DMS153 treated with DMSO at 0.1 percent for 48 hours (cell line): ENCODE measurements around the gene GPR37.

ENCODE experiments used
- DNase-seq: peaks from one replicate; lab custom pipeline; 2025; ENCODE audit not compliant: unreplicated experiment; lab: John Stamatoyannopoulos, UW

Gene GPR37

GRCh38 chr7:124765401-124766352 lies at the start of gene GPR37:
TSS of gene GPR37 (minus strand) at chr7:124765792. CDS start at chr7:124764976, 816 bp downstream.
- DNase-seq, result peak; percentile 51

DNA sequence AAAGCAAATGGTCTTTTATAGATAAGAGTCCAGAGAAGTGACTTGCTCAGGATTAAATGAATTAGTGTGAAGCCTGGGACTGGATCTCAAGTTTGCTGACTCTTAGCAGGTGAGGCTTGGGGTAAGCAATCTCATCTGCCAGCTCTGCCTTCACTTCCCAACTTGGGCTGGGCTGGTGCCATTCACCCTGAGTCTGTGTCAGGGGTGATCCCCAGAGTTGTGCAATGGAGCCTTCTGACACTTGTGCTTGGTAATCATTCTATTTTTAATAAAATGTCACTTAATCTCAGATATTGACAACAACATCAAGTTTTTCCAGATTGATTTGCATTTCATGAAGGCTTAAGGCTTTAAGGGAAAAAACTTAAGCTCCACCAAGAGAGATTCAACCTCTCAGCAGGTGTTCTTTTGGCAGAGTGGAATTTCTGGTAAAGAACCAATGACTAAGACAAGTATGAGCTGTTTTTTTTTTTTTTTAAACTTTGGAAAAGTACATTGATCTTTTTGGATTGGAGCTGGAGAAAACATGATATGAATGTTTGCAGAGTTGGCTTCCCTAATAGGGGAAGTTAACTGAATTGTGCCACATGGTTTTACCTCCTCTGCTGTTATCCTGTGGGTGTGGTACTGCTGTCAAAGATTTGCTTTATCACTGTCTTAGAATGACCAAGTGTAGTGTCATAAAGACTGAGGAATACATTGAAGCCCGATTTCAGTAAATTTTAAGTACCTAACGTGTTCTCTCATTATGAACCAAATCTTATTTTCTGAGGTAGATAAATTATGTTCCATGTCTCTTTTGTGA lies 48.6 kb upstream of the GPR37 start:
- DNase-seq, result no peak

GRCh38 chr7:124812764-124813163 lies 47.2 kb upstream of the GPR37 start:
- no peak for DNase-seq

- DNase-seq, result no peak
Measured at GRCh38 chr7:124811341-124811740, 45.7 kb upstream of the GPR37 start.

- no peak for DNase-seq
Measured at GRCh38 chr7:124810605-124811004, 45.0 kb upstream of the GPR37 start.

- DNase-seq, result no peak
Measured at GRCh38 chr7:124808206-124808605, 42.6 kb upstream of the GPR37 start.

DNA sequence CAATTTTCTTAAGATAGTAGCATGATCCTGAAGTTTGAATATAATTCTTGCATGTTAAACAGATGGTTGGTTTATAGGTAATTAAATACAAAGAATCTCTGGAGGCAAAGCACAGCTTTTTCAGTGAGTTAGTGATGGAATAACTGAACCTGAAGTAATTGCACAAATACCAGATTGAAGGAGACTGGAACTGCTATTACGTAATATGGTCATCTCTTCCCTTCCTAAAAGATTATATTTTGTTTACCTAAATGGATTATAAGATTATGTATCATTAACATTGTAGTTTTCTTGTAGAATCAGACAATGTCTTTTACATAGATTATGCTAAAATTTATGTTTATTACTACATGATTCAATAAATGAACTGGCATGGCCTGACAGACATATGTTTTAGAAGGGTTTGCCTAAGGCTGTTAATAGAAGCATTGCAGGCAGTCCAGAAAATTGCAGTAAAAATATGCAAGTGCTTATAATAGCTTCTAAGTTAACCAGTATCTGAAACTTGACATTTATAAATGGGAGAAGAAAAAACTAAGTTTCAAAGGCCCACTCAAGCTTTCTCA lies 35.8 kb upstream of the GPR37 start:
- DNase-seq, result no peak

DNA sequence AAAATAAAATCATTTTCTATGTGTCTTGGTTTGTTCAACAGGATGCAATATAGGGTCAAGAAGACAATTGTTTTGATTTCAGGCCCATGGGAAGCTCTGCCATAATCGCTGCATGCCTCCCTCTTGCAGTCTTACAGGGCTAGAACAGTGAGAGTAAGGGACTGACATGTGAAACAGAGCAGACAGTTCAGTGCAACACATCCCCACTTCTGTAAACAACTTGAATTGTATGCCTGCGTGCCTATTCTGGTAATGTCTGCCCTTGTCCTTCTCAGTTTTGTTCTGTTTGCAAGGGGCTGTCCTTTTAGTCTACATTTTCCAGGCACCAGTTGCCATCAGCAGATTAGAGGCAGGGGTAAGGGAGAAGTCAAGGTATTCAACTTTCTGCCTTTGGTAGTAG lies 34.8 kb upstream of the GPR37 start:
- no peak for DNase-seq

DNA sequence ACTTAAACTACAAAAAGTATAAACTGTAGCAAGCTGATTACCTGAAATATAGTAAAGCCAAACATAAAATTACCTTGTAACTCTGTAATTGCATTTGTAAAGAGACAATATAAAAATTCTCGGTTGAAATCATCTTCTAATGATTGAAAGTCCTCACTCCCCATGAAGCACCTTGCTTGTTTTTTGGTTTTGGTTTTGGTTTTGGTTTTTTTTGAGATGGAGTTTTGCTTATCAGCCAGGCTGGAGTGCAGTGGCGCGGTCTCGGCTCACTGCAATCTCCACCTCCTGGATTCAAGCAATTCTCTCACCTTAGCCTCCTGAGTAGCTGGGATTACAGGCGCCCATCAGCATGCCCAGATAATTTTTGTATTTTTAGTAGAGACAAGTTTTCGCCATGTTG lies 33.9 kb upstream of the GPR37 start:
- no peak for DNase-seq

GRCh38 chr7:124796771-124797170 lies 31.2 kb upstream of the GPR37 start:
- DNase-seq, result no peak

DNA sequence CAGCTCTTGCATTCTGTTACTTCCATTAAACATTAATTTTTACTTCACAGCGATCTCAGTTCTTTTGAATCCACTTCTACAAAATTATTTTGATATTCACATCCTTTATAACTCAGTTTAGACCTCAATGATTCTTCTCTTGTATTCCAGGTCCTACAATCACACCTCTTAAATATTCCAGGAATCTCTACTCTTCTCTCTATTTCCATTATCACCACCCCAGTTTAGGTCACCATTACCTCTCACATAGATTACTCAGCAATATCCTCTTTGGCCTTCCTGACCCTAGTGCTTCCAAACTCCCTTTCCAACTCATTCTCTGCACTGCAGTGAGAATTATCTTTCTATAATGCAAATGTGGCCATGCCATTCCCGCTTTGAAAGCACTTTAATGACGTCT lies 27.1 kb upstream of the GPR37 start:
- no peak for DNase-seq

DNA sequence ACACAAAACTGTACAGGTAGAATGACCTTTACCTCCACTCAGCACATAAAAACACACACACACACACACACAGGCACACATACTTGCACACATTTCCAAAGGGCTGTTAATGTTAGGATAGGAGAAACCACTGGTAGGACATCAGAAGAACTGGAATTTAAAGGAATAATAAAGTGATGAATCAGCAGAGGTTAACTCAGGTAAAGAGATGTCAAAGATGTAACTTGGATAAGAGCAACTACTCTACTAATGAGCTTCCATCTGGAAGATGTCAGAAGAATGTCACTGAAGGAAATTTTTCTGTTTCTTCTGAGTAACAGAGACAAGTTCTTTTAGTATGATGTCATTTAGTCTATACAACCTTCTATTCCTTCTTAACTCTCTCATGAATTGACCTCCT lies 26.4 kb upstream of the GPR37 start:
- DNase-seq, result no peak

DNA sequence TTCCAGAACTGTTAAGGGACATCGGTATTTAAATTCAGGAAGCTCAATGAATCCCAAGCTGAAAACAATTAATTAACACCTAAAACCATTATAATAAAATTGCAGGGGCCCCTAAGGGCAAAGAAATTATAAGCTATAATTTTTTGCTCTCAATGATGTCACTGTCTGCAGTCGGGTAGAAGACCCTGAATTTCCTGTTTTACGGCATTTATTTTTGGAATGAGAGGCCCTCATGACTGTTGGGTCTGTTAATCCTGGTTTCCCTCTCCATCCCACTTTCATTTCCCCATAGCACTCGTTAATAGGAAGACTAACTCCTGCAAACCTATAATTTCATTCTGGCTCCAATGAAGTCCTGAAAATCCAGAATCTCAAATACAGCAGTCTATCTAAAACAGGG lies 25.8 kb upstream of the GPR37 start:
- DNase-seq, result no peak

DNA sequence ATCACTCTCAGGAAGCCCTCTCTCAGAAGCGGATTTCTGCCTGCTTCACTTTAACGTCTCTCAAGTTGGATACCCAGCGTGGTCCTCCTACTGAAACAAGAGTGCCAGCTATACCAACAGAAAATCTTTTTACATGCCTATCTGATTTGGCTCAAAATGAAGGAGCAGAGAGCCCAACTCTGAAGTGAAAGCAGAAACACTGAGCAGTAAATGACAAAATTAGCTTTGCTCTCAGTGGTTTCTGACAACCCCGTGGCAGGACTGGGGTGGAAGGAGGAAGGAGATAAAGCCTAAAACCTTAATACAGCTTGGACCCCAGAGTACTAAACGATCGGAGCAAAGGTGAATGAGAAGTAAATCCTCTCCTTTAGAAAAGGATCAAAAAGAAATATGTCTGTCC lies 25.1 kb upstream of the GPR37 start:
- DNase-seq, result no peak

DNA sequence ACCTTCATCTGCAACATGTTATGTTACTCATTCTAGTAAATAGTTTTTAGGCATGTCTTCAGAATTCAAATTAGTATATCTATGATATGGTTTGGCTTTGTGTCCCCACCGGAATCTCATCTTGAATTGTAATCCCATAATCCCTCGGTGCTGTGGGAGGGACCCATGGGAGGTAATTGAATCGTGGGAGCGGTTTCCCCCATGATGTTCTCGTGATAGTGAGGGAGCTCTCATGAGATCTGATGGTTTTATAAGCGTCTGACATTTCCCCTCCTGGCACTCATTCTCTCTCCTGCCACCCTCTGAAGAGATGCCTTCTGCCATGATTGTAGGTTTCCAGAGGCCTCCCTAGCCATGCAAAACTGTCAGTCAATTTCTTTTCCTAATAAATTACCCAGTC lies 20.4 kb upstream of the GPR37 start:
- DNase-seq, result no peak

- peak; percentile 62 for DNase-seq
Measured at GRCh38 chr7:124784879-124785818, 19.6 kb upstream of the GPR37 start.

DNA sequence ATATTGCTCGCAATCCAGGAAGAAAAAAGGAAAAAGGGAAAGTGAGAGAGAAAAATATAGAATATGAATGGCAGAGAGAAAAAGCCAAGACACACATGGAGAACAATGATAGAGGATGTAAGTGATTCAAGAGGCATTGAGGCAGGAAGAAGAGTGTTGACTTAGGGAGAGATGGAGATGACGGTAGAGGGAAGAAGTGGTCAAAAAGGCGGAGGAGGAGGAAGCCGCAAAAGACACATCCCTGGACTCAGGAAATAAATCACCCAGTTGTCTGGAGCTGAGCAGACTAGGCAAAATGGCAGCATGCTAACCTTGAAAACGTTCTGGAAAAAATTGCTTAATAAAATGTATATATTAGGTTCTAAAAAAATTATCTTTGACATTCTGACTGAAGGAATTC lies 17.7 kb upstream of the GPR37 start:
- no peak for DNase-seq

DNA sequence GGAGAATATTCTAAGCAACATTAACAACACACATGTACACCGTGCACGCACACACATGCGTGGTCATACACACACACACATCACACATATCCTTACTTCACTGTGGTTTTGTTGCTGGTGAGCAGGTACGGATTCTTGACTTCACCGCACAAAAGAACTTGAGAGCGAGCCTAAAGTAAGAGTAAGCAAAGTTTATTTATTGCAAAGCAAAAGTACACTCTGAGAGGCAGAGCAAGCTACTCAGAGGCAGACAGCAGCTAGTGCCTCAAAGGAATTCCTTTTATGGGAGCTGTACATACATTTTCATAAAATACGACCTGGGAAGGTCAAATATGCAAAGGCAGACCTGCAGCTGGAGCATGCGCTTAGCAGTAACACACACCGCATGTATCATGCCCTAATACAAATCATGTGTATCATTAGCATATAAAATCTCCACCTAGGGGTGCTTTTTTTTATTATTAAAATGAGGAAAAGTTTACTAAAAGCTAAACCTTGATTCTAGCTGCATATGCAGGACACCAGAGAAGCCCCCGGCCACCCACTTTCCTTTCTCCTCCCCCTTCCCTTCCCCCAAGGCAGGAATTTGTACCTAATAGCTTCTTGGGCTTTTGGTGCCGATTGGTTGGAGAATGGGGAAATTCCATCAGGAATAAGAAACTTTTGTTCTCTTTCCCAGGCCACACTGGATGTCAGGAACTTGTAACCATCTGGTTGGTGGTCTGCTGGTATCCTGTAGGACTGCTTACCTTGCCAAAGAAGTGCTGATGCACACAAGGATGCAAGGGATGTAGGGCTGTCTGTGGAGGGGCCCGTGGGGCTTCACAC lies 16.5 kb upstream of the GPR37 start:
- no peak for DNase-seq

GRCh38 chr7:124781418-124781817 lies 15.8 kb upstream of the GPR37 start:
- no peak for DNase-seq

- DNase-seq, result no peak
Measured at GRCh38 chr7:124780608-124781007, 15.0 kb upstream of the GPR37 start.
